GM19023 (cell line): ENCODE measurements around the gene PDE3B.

ENCODE experiments used
- ATAC-seq: cut with Tn5 transposase; IDR thresholded peaks from one replicate; pipeline ENCODE4 v1.9.1; 2021; ENCODE audit warnings: mild to moderate bottlenecking, moderate library complexity; ENCODE audit not compliant: unreplicated experiment

PDE3B gene

GRCh38 chr11:14908214-14908880, 264.7 kb downstream of the PDE3B start:
- peak; percentile 21 for ATAC-seq

GRCh38 chr11:14914536-14914935, 270.9 kb downstream of the PDE3B start:
- ATAC-seq, result no peak

- ATAC-seq, result no peak
Measured at GRCh38 chr11:14916403-14916802, 272.8 kb downstream of the PDE3B start.
